ENCODE measurements around the gene GREB1L. TPM values are rescaled to one million over a fixed set of nuclear protein-coding genes. Genes with fewer than 3 reads are reported as not detected.

Gene GREB1L
- total and polyA plus RNA-seq, 5 donors from 2014 or later: 0.05 to 0.10 TPM; not detected in 3

- ATAC-seq (ENCODE audit: low read depth in 2 of 2): no peak
- Mint-ChIP-seq H3K4me1 (no peaks in the 10 kb centered on the region), H3K9me3 (no peaks in the 10 kb centered on the region), H3K27ac (no peak overlapping the region), H3K27me3 (peaks cover 12% of the 10 kb centered on the region), H3K4me3 (no peak overlapping the region), H3K36me3 (no peaks in the 10 kb centered on the region)
- H3K9me3 ChIP-seq (ENCODE audit: control insufficient read depth in 2 of 2, low read length in 2 of 2): no peaks in the 10 kb centered on the region
- H3K27ac ChIP-seq (ENCODE audit: insufficient read depth, low read length, poor library complexity, severe bottlenecking): no peak overlapping the region
- no peaks in the 10 kb centered on the region for H3K36me3 ChIP-seq (ENCODE audit: control insufficient read depth, insufficient read depth, low read length)
- H3K27me3 ChIP-seq (ENCODE audit: control insufficient read depth, insufficient read depth, low read length): no peaks in the 10 kb centered on the region
- H3K4me3 ChIP-seq (ENCODE audit: low read depth, low read length): no peak overlapping the region
- no peak for DNase-seq
- H3K4me1 ChIP-seq (ENCODE audit: control insufficient read depth, insufficient read depth, low read length, poor library complexity, severe bottlenecking): no peaks in the 10 kb centered on the region
These were observed 103.8 kb downstream of the GREB1L start for GRCh38 chr18:21345840-21346239.

- Mint-ChIP-seq H3K4me1 (no peaks in the 10 kb centered on the region), H3K27ac (no peak overlapping the region), H3K36me3 (no peaks in the 10 kb centered on the region), H3K9me3 (no peaks in the 10 kb centered on the region), H3K4me3 (no peak overlapping the region), H3K27me3 (peaks cover 5% of the 10 kb centered on the region)
- Histone ChIP-seq H3K27me3 (ENCODE audit: control insufficient read depth, insufficient read depth, low read length) (peaks cover 2% of the 10 kb centered on the region), H3K4me1 (ENCODE audit: control insufficient read depth, insufficient read depth, low read length, poor library complexity, severe bottlenecking) (no peaks in the 10 kb centered on the region), H3K27ac (ENCODE audit: insufficient read depth, low read length, poor library complexity, severe bottlenecking) (no peak overlapping the region), H3K4me3 (ENCODE audit: low read depth, low read length) (no peak overlapping the region), H3K36me3 (ENCODE audit: control insufficient read depth, insufficient read depth, low read length) (no peaks in the 10 kb centered on the region), H3K9me3 (ENCODE audit: control insufficient read depth in 2 of 2, low read length in 2 of 2) (no peaks in the 10 kb centered on the region)
- ATAC-seq (ENCODE audit: low read depth in 2 of 2): no peak
- DNase-seq: no peak
These were observed 117.7 kb downstream of the GREB1L start for GRCh38 chr18:21359746-21360145.

- Mint-ChIP-seq H3K27ac (no peak overlapping the region), H3K27me3 (peaks cover 5% of the 10 kb centered on the region), H3K4me3 (no peak overlapping the region), H3K9me3 (peaks cover 0 to 1% (median 0%) of the 10 kb centered on the region in 7 donors), H3K36me3 (no peaks in the 10 kb centered on the region), H3K4me1 (no peaks in the 10 kb centered on the region)
- Histone ChIP-seq H3K27ac (ENCODE audit: insufficient read depth, low read length, poor library complexity, severe bottlenecking) (no peak overlapping the region), H3K4me1 (ENCODE audit: control insufficient read depth, insufficient read depth, low read length, poor library complexity, severe bottlenecking) (no peaks in the 10 kb centered on the region), H3K27me3 (ENCODE audit: control insufficient read depth, insufficient read depth, low read length) (peaks cover 2% of the 10 kb centered on the region), H3K9me3 (ENCODE audit: control insufficient read depth in 2 of 2, low read length in 2 of 2) (no peaks in the 10 kb centered on the region), H3K36me3 (ENCODE audit: control insufficient read depth, insufficient read depth, low read length) (no peaks in the 10 kb centered on the region), H3K4me3 (ENCODE audit: low read depth, low read length) (no peak overlapping the region)
- DNase-seq (no peak), ATAC-seq (ENCODE audit: low read depth in 2 of 2) (no peak)
These were observed 119.4 kb downstream of the GREB1L start for GRCh38 chr18:21361307-21361880.

DNA sequence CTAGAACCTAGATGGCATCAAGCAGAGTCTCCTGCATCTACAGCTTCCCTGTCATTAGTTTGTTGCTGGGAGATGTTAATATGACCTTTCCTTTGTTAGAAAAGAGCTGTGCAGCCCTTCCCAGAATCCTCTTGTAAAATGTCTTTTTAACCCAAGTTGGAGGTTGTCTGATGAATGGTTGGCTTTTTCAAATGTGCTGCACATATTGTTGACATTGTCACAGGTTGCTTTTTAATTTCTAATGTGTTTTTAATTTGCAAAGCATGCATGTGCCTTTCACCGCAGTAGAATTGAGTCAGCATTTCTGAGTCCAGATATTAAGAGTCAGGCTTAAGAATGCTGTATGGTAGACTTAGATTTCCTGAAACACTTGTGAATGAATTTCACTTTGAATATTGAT is 120.8 kb downstream of the GREB1L start:
- Mint-ChIP-seq H3K27ac (no peak overlapping the region), H3K4me1 (no peaks in the 10 kb centered on the region), H3K36me3 (no peaks in the 10 kb centered on the region), H3K9me3 (peaks cover 0 to 1% (median 0%) of the 10 kb centered on the region in 7 donors), H3K27me3 (peaks cover 12% of the 10 kb centered on the region), H3K4me3 (no peak overlapping the region)
- Histone ChIP-seq H3K27ac (ENCODE audit: insufficient read depth, low read length, poor library complexity, severe bottlenecking) (no peak overlapping the region), H3K27me3 (ENCODE audit: control insufficient read depth, insufficient read depth, low read length) (no peaks in the 10 kb centered on the region), H3K36me3 (ENCODE audit: control insufficient read depth, insufficient read depth, low read length) (no peaks in the 10 kb centered on the region), H3K4me1 (ENCODE audit: control insufficient read depth, insufficient read depth, low read length, poor library complexity, severe bottlenecking) (no peaks in the 10 kb centered on the region), H3K4me3 (ENCODE audit: low read depth, low read length) (no peak overlapping the region), H3K9me3 (ENCODE audit: control insufficient read depth in 2 of 2, low read length in 2 of 2) (no peaks in the 10 kb centered on the region)
- DNase-seq (no peak), ATAC-seq (ENCODE audit: low read depth in 2 of 2) (no peak)

- peaks cover 12% of the 10 kb centered on the region for H3K27me3 Mint-ChIP-seq
- DNase-seq (no peak), ATAC-seq (ENCODE audit: low read depth in 2 of 2) (no peak)
- Histone ChIP-seq H3K4me3 (ENCODE audit: low read depth, low read length) (no peak overlapping the region), H3K36me3 (ENCODE audit: control insufficient read depth, insufficient read depth, low read length) (no peaks in the 10 kb centered on the region), H3K27ac (ENCODE audit: insufficient read depth, low read length, poor library complexity, severe bottlenecking) (no peak overlapping the region), H3K4me1 (ENCODE audit: control insufficient read depth, insufficient read depth, low read length, poor library complexity, severe bottlenecking) (no peaks in the 10 kb centered on the region), H3K9me3 (ENCODE audit: control insufficient read depth in 2 of 2, low read length in 2 of 2) (no peaks in the 10 kb centered on the region), H3K27me3 (ENCODE audit: control insufficient read depth, insufficient read depth, low read length) (no peaks in the 10 kb centered on the region)
- no peak overlapping the region for H3K4me3 Mint-ChIP-seq
- no peak overlapping the region for H3K27ac Mint-ChIP-seq
- H3K4me1 Mint-ChIP-seq: no peaks in the 10 kb centered on the region
- no peaks in the 10 kb centered on the region for H3K36me3 Mint-ChIP-seq
- H3K9me3 Mint-ChIP-seq: peaks cover 0 to 1% (median 0%) of the 10 kb centered on the region in 7 donors
These were observed 121.3 kb downstream of the GREB1L start for GRCh38 chr18:21363348-21363747.

DNA sequence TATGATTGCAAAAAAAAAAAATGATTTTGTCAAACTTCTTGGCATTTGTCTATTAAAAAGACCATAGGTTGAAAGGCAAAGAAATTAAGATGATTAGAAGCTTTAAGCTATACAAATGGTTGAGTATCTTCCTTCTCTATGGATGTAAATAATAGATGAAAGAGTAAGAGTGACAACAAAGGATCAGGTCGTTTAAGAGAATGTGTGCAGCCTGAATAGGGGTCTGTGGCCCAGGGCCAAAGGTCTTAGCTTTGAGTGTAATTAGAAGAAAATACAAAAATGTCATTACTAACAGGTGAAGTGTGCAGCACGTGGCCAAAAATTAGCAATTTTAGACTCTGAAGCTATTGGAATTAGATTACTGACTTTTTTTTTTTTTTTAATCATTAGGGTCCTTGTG is 122.4 kb downstream of the GREB1L start:
- Mint-ChIP-seq H3K27me3 (peaks cover 16% of the 10 kb centered on the region), H3K27ac (no peak overlapping the region), H3K36me3 (no peaks in the 10 kb centered on the region), H3K4me1 (no peaks in the 10 kb centered on the region), H3K9me3 (peaks cover 0 to 1% (median 0%) of the 10 kb centered on the region in 7 donors), H3K4me3 (no peak overlapping the region)
- no peaks in the 10 kb centered on the region for H3K36me3 ChIP-seq (ENCODE audit: control insufficient read depth, insufficient read depth, low read length)
- no peaks in the 10 kb centered on the region for H3K4me1 ChIP-seq (ENCODE audit: control insufficient read depth, insufficient read depth, low read length, poor library complexity, severe bottlenecking)
- no peak overlapping the region for H3K27ac ChIP-seq (ENCODE audit: insufficient read depth, low read length, poor library complexity, severe bottlenecking)
- H3K27me3 ChIP-seq (ENCODE audit: control insufficient read depth, insufficient read depth, low read length): no peaks in the 10 kb centered on the region
- ATAC-seq (ENCODE audit: low read depth in 2 of 2) (no peak), DNase-seq (no peak)
- no peaks in the 10 kb centered on the region for H3K9me3 ChIP-seq (ENCODE audit: control insufficient read depth in 2 of 2, low read length in 2 of 2)
- H3K4me3 ChIP-seq (ENCODE audit: low read depth, low read length): no peak overlapping the region

DNA sequence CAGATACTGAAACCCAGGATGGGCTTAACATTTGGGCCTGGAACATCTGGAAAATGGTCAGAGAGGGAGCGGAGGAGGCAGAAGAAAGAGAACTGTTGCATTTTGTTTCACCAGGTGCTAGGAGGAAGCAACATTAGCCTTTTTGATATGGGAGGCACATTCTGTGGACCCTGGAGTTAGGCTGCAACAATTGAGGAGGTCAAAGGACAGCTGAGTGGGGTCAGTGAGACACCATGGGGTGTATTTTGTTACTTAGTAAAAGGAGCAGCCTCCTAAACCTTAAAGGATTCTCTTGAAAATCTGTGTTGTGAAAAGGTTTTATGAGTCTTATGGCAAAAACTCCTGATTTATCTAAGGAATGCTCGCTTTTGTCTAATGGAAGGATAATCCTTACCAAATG is 124.9 kb downstream of the GREB1L start:
- peak overlapping the region in 1 of 3 donors; percentile 46 for H3K27ac Mint-ChIP-seq
- DNase-seq (no peak), ATAC-seq (ENCODE audit: low read depth in 2 of 2) (no peak)
- H3K27me3 Mint-ChIP-seq: peaks cover 11% of the 10 kb centered on the region
- H3K36me3 ChIP-seq (ENCODE audit: control insufficient read depth, insufficient read depth, low read length): no peaks in the 10 kb centered on the region
- H3K9me3 Mint-ChIP-seq: peaks cover 0 to 1% (median 0%) of the 10 kb centered on the region in 7 donors
- H3K4me3 Mint-ChIP-seq: no peak overlapping the region
- no peaks in the 10 kb centered on the region for H3K27me3 ChIP-seq (ENCODE audit: control insufficient read depth, insufficient read depth, low read length)
- no peak overlapping the region for H3K27ac ChIP-seq (ENCODE audit: insufficient read depth, low read length, poor library complexity, severe bottlenecking)
- no peaks in the 10 kb centered on the region for H3K4me1 ChIP-seq (ENCODE audit: control insufficient read depth, insufficient read depth, low read length, poor library complexity, severe bottlenecking)
- H3K4me3 ChIP-seq (ENCODE audit: low read depth, low read length): no peak overlapping the region
- H3K4me1 Mint-ChIP-seq: no peaks in the 10 kb centered on the region
- no peaks in the 10 kb centered on the region for H3K9me3 ChIP-seq (ENCODE audit: control insufficient read depth in 2 of 2, low read length in 2 of 2)
- no peaks in the 10 kb centered on the region for H3K36me3 Mint-ChIP-seq

DNA sequence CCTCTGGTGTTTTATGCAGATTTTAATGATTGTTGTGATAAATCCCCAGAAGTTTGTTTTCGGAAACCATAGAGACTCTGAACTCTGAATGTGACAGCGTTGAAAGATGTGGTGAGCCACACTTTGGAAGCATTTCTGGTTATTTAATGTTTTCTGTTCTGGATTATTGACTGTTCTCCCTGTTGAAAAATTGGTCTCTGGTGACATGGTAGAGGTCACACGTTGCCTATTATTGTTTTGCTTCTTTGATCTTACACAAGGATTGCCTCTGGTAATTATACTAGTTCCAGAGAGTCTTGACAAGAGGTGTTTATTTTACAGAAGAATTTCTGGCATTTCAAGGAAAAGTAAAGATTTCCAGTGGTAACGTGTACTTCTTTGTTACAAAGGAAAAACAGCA is 127.1 kb downstream of the GREB1L start:
- H3K36me3 Mint-ChIP-seq: no peaks in the 10 kb centered on the region
- no peak overlapping the region for H3K4me3 ChIP-seq (ENCODE audit: low read depth, low read length)

More for the DNA sequence above, 127.1 kb downstream of the GREB1L start:
- Histone ChIP-seq H3K27ac (ENCODE audit: insufficient read depth, low read length, poor library complexity, severe bottlenecking) (no peak overlapping the region), H3K9me3 (ENCODE audit: control insufficient read depth in 2 of 2, low read length in 2 of 2) (no peaks in the 10 kb centered on the region), H3K4me1 (ENCODE audit: control insufficient read depth, insufficient read depth, low read length, poor library complexity, severe bottlenecking) (no peaks in the 10 kb centered on the region), H3K27me3 (ENCODE audit: control insufficient read depth, insufficient read depth, low read length) (no peaks in the 10 kb centered on the region), H3K36me3 (ENCODE audit: control insufficient read depth, insufficient read depth, low read length) (no peaks in the 10 kb centered on the region)
- H3K4me1 Mint-ChIP-seq: no peaks in the 10 kb centered on the region
- ATAC-seq (ENCODE audit: low read depth in 2 of 2) (no peak), DNase-seq (no peak)
- no peak overlapping the region for H3K27ac Mint-ChIP-seq
- peaks cover 20% of the 10 kb centered on the region for H3K27me3 Mint-ChIP-seq
- peaks cover 0 to 1% (median 0%) of the 10 kb centered on the region in 7 donors for H3K9me3 Mint-ChIP-seq
- no peak overlapping the region for H3K4me3 Mint-ChIP-seq
